K562 (cell line): ENCODE results near the gene NEK5.
"Not testable (repeated sequence)": the region's sequence is repeated elsewhere in the genome, so short reads cannot be mapped to it uniquely, and the experiment has no call there.

Source experiments
- CEBPB ChIP-seq: fragments of 450-650 bp; IDR thresholded peaks from 2 replicates; pipeline ENCODE4 v1.6.1; 2016; ENCODE audit warnings: missing genetic modification characterization, missing compliant biosample characterization
- CTCF ChIP-seq, 3 experiments: IDR thresholded peaks in 2 of 3; conservative IDR thresholded peaks in 1 of 3; 2 replicates each; pipeline ENCODE4 v1.5.1; 2011 to 2012; ENCODE audit warnings: low read length in 3 of 3, mild to moderate bottlenecking in 3 of 3, control low read depth in 2 of 3, improper control_type of control experiment in 1 of 3, inconsistent platforms in 1 of 3, low read depth in 1 of 3, mixed read lengths in 1 of 3, moderate library complexity in 1 of 3; ENCODE audit not compliant: insufficient read depth in 2 of 3
- ELK1 ChIP-seq: sonication (generic); formaldehyde crosslinking; IDR thresholded peaks from 2 replicates; pipeline ENCODE4 v1.8.1; 2022; ENCODE audit warnings: missing genetic modification reagents
- JUND ChIP-seq, 2 experiments: IDR thresholded peaks; 2 replicates in 1 of 2; 3 replicates in 1 of 2; pipeline ENCODE4 v1.6.1; 2011; ENCODE audit warnings: borderline replicate concordance in 2 of 2, low read depth in 2 of 2, low read length in 2 of 2, improper control_type of control experiment in 1 of 2, missing biosample characterization in 1 of 2, missing genetic modification characterization in 1 of 2, missing genetic modification reagents in 1 of 2
- MAFF ChIP-seq: IDR thresholded peaks from 2 replicates; pipeline ENCODE4 v1.6.1; 2012; ENCODE audit warnings: low read length, improper control_type of control experiment
- SNRNP70 ChIP-seq: fragments of 200-400 bp; formaldehyde crosslinking; optimal IDR thresholded peaks from 2 replicates; pipeline ENCODE3; 2017; ENCODE audit warnings: low read depth, low read length
- SP1 ChIP-seq: sonication (generic); formaldehyde crosslinking; IDR thresholded peaks from 2 replicates; pipeline ENCODE4 v1.8.1; 2022; ENCODE audit warnings: mild to moderate bottlenecking, missing genetic modification reagents
- TSHZ1 ChIP-seq: fragments of 250-450 bp; sonication (Bioruptor Pico); IDR thresholded peaks from 2 replicates; pipeline ENCODE4 v1.4.0; 2020; ENCODE audit warnings: mild to moderate bottlenecking, moderate library complexity
- ZFX ChIP-seq: sonication (generic); formaldehyde crosslinking; IDR thresholded peaks from 2 replicates; pipeline ENCODE4 v1.8.0; 2022; ENCODE audit warnings: mild to moderate bottlenecking, missing genetic modification reagents, moderate library complexity
- ZNF764 ChIP-seq: fragments of 250-450 bp; sonication (Bioruptor Pico); IDR thresholded peaks from 2 replicates; pipeline ENCODE4 v1.4.0; 2020; ENCODE audit warnings: low read depth, mild to moderate bottlenecking, moderate library complexity
- TF ChIP-seq, protein P1 (sequence below): sonication (generic); formaldehyde crosslinking; IDR thresholded peaks from 2 replicates; pipeline ENCODE4 v1.8.1; 2023; ENCODE audit warnings: mild to moderate bottlenecking, missing genetic modification reagents

GRCh38 chr13:52163878-52164277, 35.0 kb upstream of the NEK5 start:
- TF ChIP-seq CEBPB; TSHZ1 (CRISPR knock-in tag); CTCF (IDR thresholded peaks at IDR 0.05 in 2 of 3, conservative IDR thresholded peaks at IDR 0.05 in 1 of 3; ENCODE audit: insufficient read depth in 2 of 3, low read depth in 1 of 3, low read length in 3 of 3); ZNF764 (CRISPR knock-in tag); ZFX (CRISPR knock-in tag); SNRNP70; MAFF; ELK1 (CRISPR knock-in tag); SP1 (CRISPR knock-in tag); JUND (IDR thresholded peaks at IDR 0.05; ENCODE audit: borderline replicate concordance, low read depth, low read length); JUND (tag; IDR thresholded peaks at IDR 0.05; ENCODE audit: borderline replicate concordance, low read depth, low read length): not testable (repeated sequence)
- TF ChIP-seq, protein P1, sequence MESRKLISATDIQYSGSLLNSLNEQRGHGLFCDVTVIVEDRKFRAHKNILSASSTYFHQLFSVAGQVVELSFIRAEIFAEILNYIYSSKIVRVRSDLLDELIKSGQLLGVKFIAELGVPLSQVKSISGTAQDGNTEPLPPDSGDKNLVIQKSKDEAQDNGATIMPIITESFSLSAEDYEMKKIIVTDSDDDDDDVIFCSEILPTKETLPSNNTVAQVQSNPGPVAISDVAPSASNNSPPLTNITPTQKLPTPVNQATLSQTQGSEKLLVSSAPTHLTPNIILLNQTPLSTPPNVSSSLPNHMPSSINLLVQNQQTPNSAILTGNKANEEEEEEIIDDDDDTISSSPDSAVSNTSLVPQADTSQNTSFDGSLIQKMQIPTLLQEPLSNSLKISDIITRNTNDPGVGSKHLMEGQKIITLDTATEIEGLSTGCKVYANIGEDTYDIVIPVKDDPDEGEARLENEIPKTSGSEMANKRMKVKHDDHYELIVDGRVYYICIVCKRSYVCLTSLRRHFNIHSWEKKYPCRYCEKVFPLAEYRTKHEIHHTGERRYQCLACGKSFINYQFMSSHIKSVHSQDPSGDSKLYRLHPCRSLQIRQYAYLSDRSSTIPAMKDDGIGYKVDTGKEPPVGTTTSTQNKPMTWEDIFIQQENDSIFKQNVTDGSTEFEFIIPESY (CRISPR knock-in tag) = not testable (repeated sequence)
